Measurements from ENCODE around the gene OR6B3. TPM values are rescaled to one million over a fixed set of nuclear protein-coding genes. Genes with fewer than 3 reads are reported as not detected.

OR6B3 gene
- total RNA-seq, 3 donors from 2014 or later (not counting 1 experiment from before 2014, with no cell fraction given), result not detected

GRCh38 chr2:240014327-240014726, 39.0 kb downstream of the OR6B3 start:
- Histone ChIP-seq H3K4me3 (ENCODE audit: low read length) (no peak overlapping the region), H3K4me1 (ENCODE audit: control insufficient read depth, insufficient read depth, low read length) (no peaks in the 10 kb centered on the region), H3K27me3 (ENCODE audit: control insufficient read depth, insufficient read depth, low read length) (no peaks in the 10 kb centered on the region), H3K9me3 (ENCODE audit: control insufficient read depth, insufficient read depth, low read length) (no peaks in the 10 kb centered on the region), H3K36me3 (ENCODE audit: control insufficient read depth, insufficient read depth, low read length) (peaks cover 78% of the 10 kb centered on the region), H3K27ac (ENCODE audit: low read length) (no peak overlapping the region)
- Mint-ChIP-seq H3K4me1 (peaks cover 0 to 13% of the 10 kb centered on the region in 2 donors), H3K36me3 (peaks cover 8% of the 10 kb centered on the region), H3K27ac (no peak overlapping the region), H3K4me3 (no peak overlapping the region), H3K9me3 (no peaks in the 10 kb centered on the region), H3K27me3 (ENCODE audit: low read depth in 2 of 2) (no peaks in the 10 kb centered on the region)
- ATAC-seq (no peak), DNase-seq (no peak)
- TF ChIP-seq CTCF (IDR thresholded peaks at IDR 0.05), result no peak
- intact Hi-C loops (cut with micrococcal nuclease), result no loop called here
- 97% methylated on average over 9 of the region's 9 CpGs for WGBS (ENCODE audit: insufficient coverage)

GRCh38 chr2:240013343-240013742, 40.0 kb downstream of the OR6B3 start:
- Histone ChIP-seq H3K27me3 (ENCODE audit: control insufficient read depth, insufficient read depth, low read length) (no peaks in the 10 kb centered on the region), H3K27ac (ENCODE audit: low read length) (no peak overlapping the region), H3K4me1 (ENCODE audit: control insufficient read depth, insufficient read depth, low read length) (no peaks in the 10 kb centered on the region), H3K36me3 (ENCODE audit: control insufficient read depth, insufficient read depth, low read length) (peaks cover 82% of the 10 kb centered on the region), H3K9me3 (ENCODE audit: control insufficient read depth, insufficient read depth, low read length) (no peaks in the 10 kb centered on the region), H3K4me3 (ENCODE audit: low read length) (no peak overlapping the region)
- Mint-ChIP-seq H3K9me3 (no peaks in the 10 kb centered on the region), H3K4me3 (no peak overlapping the region), H3K4me1 (peaks cover 5 to 8% of the 10 kb centered on the region in 2 donors), H3K27me3 (ENCODE audit: low read depth in 2 of 2) (no peaks in the 10 kb centered on the region), H3K36me3 (peaks cover 13% of the 10 kb centered on the region), H3K27ac (no peak overlapping the region)
- no peak for TF ChIP-seq CTCF (IDR thresholded peaks at IDR 0.05)
- no peak for DNase-seq
- WGBS (ENCODE audit: insufficient coverage), result 100% methylated on average over 1 of the region's 1 CpG
- intact Hi-C loops (cut with micrococcal nuclease), result no loop called here
- ATAC-seq, result no peak

GRCh38 chr2:240002983-240003382, 50.3 kb downstream of the OR6B3 start:
- H3K27me3 Mint-ChIP-seq (ENCODE audit: low read depth in 2 of 2), result no peaks in the 10 kb centered on the region
- H3K4me3 ChIP-seq (ENCODE audit: low read length), result no peak overlapping the region
- no peaks in the 10 kb centered on the region for H3K27me3 ChIP-seq (ENCODE audit: control insufficient read depth, insufficient read depth, low read length)
- H3K4me1 Mint-ChIP-seq, result no peaks in the 10 kb centered on the region
- no peak overlapping the region for H3K4me3 Mint-ChIP-seq
- no peaks in the 10 kb centered on the region for H3K9me3 ChIP-seq (ENCODE audit: control insufficient read depth, insufficient read depth, low read length)
- H3K27ac ChIP-seq (ENCODE audit: low read length), result no peak overlapping the region
- H3K4me1 ChIP-seq (ENCODE audit: control insufficient read depth, insufficient read depth, low read length), result no peaks in the 10 kb centered on the region
- DNase-seq (no peak), ATAC-seq (no peak)
- 92% methylated on average over 7 of the region's 7 CpGs for whole genome bisulfite sequencing (ENCODE audit: insufficient coverage)
- intact Hi-C loops (cut with micrococcal nuclease), result no loop called here
- no peaks in the 10 kb centered on the region for H3K9me3 Mint-ChIP-seq
- H3K36me3 Mint-ChIP-seq, result peaks cover 17% of the 10 kb centered on the region
- no peak for TF ChIP-seq CTCF (IDR thresholded peaks at IDR 0.05)
- H3K27ac Mint-ChIP-seq, result no peak overlapping the region
- H3K36me3 ChIP-seq (ENCODE audit: control insufficient read depth, insufficient read depth, low read length), result peaks cover 68% of the 10 kb centered on the region

- Histone ChIP-seq H3K36me3 (ENCODE audit: control insufficient read depth, insufficient read depth, low read length) (peaks cover 47% of the 10 kb centered on the region), H3K27ac (ENCODE audit: low read length) (no peak overlapping the region), H3K4me3 (ENCODE audit: low read length) (no peak overlapping the region), H3K9me3 (ENCODE audit: control insufficient read depth, insufficient read depth, low read length) (no peaks in the 10 kb centered on the region), H3K27me3 (ENCODE audit: control insufficient read depth, insufficient read depth, low read length) (no peaks in the 10 kb centered on the region), H3K4me1 (ENCODE audit: control insufficient read depth, insufficient read depth, low read length) (no peaks in the 10 kb centered on the region)
- Mint-ChIP-seq H3K27ac (no peak overlapping the region), H3K9me3 (no peaks in the 10 kb centered on the region), H3K4me3 (no peak overlapping the region), H3K4me1 (no peaks in the 10 kb centered on the region), H3K27me3 (ENCODE audit: low read depth in 2 of 2) (no peaks in the 10 kb centered on the region), H3K36me3 (peaks cover 11% of the 10 kb centered on the region)
- TF ChIP-seq CTCF (IDR thresholded peaks at IDR 0.05), result no peak
- ATAC-seq (no peak), DNase-seq (no peak)
- intact Hi-C loops (cut with micrococcal nuclease), result no loop called here
- 97% methylated on average over 11 of the region's 11 CpGs for WGBS (ENCODE audit: insufficient coverage)
Observed at GRCh38 chr2:240000671-240001070, 52.6 kb downstream of the OR6B3 start.

All from natural killer cell (primary cell).